ENCODE results near the gene KCNB1.
A peak's percentile ranks its signal among the peaks of the same experiment; 100 is the strongest.
"Not testable (repeated sequence)": the region's sequence is repeated elsewhere in the genome, so short reads cannot be mapped to it uniquely, and the experiment has no call there.

Gene KCNB1

DNA sequence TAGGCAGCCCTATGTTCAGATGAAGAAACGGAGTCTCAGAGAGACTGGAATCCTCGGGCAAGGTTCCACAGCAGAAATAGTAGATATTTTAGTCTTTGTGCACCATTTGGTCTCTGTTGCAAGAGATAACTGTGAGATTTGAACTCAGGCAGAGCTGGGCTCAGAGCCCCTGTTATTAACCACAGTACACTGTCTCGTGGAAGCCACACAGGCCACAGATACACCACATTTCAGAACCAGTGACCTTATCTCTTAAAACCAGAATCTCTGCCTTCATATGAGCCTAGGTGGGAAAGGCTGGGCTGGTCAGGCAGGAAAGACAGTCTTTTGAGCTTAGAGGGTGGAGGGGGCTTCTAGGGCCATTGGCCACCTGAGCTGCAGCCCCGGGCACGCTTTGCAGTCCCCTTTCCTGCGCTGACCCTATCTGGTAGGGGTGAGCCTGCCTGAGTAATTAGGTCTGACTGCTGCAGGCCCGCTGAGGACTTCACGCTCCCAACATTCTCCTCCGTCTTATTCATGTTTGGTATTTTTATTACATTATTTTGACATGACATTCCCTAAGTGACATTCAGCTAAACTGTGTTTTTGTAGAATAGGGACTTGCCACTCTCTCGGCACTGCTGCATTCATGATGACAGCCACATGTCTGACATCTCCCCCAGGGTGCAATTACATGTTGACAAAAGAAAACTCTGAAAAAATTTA is 71.1 kb downstream of the KCNB1 start:
- DNase-seq = no peak

DNA sequence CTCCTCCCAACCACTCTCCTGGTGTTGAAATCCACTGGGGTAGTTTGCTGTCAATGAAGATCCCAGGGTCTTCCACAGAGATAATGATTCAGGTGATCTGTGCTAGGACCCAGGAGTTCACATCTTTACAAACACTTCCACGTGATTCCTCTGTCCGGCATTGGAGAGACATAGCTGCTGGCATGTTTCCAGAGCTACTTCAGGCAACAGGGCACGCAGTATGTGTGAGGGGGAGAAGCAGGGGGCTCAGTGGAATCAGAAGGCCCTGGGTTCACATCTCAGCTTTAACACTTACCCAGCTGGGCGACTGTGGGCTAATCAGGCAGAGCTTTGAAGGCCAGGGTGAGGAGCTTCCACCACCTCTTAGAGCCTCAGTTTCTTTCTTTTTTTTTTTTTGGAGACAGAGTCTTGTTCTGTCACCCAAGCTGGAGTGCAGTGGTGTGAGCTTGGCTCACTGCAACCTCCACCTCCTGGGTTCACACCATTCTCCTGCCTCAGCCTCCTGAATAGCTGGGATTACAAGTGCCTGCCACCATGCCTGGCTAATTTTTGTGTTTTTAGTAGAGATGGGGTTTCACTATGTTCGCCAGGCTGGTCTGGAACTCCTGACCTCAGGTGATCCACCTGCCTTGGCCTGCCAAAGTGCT is 72.4 kb downstream of the KCNB1 start:
- DNase-seq = not testable (repeated sequence)

DNA sequence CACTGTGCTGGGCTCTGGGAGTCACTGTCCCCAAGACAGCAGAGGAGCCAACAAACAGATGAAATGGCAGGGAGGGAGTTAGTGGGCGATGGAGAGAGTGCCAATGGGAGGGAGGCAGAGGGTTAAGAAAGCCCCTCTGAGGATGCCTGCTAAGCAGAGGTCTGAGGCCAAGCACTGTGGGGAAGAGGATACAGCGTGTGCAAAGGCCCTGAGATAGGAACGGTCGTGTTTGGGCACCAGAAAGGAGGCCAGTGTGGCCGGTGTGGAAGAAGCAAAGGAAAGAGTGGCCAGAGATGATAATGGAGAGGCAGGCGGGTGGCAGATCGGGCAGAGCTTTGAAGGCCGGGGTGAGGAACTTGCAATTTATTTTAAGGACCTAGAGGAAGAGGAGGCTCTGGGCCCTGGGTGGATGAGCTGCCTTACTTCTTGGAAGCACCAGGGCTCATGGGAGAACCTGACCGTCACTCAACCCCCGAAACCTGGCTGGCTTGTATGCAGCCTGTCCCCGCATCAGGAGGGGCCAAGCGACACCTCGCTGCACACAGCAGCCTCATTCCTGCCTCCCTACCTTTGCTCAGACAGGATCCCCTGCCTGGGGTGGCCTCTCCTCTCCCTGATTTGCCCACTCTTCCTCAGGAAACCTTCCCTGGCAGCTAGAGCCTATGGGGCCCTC is 73.0 kb downstream of the KCNB1 start:
- DNase-seq = no peak

DNA sequence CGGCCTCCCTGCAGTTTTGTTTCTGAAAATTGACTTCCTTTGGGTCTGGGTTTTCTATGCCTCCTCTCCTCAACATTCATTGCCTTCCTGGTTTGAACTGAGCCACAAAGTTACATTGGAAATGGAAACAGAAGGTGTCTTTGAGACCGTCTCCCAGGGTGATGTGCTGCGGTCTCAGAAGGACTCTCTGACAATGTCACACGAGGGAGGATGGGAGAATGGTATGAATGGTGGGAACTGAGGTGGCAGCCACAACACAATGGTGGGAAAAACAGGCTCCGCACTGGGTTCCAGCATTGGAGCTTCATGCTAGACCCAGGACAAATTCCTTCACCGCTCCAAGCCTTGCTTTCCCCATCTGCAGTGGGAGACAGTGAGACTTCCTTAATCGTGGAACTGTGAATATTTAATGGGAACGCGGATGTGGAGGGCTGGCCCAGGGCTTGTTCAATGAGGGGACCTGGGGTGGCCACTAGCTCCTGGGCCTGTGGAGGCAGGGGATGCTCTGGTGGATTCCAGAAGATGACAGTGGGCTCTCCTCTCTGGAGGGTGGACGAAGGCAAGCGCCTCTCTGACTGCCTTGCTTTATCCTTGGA is 73.9 kb downstream of the KCNB1 start:
- no peak for DNase-seq

DNA sequence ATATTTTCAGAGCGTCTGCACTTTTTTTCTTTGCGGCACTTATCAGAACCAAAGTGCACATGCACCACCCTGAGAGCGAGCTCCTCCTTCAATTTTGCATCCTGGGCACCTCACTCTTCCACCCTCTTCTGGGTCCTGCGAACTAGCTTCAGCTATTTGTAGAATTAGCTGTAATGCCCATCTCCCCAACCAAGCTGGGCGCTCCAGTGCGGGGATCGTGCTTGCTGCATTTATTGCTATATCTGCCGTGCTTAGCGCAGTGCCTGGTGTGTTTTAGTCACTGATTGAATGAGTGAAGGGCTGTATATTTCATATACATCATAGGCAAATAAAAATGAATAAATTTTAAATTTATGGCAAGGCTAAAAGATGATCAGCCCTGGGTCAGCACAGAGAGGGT is 75.8 kb downstream of the KCNB1 start:
- DNase-seq = no peak

DNA sequence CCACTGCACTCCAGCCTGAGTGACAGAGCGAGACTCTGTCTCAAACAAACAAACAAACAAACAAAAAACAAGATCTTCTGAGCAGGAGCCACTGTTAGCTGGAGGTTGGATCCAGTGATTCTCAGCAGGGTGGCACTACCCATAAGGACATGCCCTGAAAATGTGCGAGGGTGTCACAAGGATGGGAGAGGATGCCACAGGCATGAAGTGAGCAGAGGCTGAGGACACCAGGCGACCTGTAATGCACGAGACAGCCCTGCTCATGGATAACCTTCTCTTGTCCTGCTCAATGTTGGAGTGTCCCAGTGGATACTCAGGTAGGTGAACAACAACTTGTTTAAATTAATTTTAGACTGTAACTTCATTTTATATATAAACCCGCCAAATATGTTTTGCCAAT is 76.8 kb downstream of the KCNB1 start:
- DNase-seq = no peak

DNA sequence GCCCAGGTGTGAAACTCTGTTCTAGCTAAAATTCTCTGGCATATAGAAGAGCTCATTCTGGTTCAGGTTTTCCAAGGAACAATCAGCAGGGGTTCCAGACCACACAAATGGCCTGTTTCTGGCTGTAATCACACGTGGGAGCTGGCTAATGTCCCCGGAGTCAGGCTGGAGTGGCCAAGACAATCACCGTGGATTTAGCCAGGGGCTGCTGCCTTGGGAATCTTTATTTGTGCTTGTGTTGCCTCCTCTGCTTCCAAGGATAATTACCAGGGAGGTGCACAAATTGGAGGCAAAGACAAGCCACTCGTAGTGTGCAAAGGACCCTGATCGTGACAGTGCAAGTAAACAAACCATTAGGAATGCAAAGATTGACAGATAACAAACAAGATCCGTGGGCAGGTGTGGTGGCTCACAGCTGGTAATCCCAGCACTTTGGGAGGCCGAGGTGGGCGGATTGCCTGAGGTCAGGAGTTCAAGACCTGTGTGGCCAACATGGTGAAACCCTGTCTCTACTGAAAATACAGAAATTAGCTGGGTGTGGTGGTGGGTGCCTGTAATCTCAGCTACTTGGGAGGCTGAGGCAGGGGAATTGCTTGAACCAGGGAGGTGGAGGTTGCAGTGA is 77.3 kb downstream of the KCNB1 start:
- DNase-seq = no peak

DNA sequence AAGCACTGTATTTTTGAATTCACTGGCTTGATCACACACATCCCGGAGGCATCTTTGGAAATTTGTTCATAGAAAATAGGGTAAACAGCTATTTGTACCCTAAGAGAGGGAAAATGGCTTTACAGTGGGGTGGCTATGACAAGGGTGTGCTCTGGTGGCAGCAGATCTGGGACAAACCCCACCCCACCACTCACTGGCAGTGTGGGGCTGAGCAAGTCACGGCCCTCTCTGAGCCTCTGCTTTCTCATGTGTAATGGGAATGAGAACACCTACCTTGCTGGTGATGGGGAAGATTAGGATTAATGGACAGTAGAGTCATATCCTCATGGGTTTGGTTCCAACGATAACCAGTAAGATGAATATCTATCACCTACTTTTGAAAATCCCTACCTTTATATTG is 78.0 kb downstream of the KCNB1 start:
- no peak for DNase-seq

DNA sequence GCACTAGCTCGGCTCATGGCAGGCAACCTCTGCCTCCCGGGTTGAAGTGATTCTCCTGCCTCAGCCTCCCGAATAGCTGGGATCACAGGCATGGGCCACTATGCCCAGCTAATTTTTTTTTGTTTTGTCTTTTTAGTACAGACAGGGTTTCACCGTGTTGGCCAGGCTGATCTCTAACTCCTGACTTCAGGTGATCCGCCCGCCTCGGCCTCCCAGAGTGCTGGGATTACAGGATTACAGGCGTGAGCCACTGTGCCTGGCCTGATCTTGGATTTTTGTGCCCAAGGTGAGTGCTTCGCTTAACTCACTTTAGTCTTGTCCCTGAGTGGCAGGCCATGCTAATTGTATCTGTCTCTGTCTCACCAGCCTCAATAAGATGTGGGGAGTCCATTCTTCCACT is 78.6 kb downstream of the KCNB1 start:
- DNase-seq = no peak

DNA sequence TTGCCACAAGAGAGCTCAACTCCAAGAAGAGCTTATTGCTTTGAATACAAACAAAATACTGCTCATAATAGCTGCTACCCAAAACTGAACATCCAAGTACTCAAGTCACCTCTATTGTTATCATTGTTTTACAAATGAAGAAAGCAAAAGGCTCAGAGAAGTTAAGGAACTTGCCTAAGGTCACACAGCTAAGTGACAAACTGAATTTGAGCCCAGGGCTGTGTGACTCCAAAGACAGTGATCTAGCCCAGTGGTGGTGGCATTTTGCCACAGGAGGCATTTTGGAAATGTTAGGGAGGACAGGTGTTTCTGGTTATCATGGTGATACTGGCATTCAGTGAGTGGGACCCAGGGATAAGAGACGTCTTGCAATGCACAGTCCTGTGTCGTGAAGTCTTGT is 79.5 kb downstream of the KCNB1 start:
- no peak for DNase-seq

DNA sequence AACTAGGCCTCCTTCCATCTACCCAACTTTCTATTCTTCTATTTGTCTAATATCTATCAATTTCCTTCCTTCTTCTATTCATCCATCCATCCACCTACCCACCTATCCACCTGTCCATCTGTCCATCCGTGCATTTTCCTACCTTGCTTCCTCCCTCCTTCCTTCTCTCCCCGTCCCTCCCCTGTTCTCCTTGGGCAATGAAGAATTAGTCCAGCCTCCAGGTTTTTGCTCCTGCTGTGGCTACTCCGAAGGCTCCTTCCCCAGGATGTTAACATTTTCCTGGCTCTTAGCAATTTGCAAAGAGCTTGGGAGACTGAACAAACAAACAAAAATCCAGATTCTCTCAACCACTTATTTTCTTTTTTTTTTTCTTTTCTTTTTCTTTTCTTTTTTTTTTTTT is 81.6 kb downstream of the KCNB1 start:
- DNase-seq = no peak

DNA sequence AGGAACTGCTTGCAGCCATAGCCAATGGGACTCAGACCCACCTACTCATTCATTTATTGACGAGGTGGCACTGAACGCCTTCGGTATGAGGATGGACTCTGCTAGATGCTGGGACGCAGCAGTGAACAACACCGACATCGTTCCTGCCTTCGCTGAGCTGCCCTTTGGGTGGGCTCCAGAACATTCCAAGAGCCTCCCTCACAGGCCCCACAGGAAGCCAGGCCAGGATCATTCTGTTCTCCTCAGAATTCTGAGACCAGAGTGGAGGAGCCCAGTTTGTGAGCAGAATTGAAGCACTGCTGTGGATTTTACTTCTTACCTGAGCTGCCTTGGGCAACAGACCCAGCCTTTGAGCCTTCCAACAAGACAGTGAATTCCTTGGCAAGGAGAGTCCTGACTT is 82.1 kb downstream of the KCNB1 start:
- DNase-seq = peak in 1 of 56 donors; percentile 8

DNA sequence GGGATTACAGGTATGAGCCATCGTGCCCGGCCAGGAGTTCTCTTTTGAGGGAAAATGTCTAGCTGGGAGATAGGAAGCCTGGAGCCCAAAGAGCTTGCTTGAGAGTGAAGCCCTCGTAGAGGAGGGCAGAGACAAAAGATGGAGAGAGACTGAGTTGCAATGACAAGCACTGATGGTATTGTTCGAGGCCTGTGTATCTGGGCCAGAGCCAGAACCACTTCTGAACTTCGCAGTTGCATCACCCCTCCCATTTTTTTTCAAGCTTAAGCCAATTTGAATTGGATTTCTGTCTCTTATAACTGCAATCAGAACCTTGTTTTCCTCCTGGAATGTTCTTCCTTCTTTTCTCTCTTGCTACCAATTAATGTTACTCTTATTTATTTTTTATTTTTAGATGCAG is 83.1 kb downstream of the KCNB1 start:
- peak in 3 of 56 donors; percentile 3 to 11 (median 8) for DNase-seq

DNA sequence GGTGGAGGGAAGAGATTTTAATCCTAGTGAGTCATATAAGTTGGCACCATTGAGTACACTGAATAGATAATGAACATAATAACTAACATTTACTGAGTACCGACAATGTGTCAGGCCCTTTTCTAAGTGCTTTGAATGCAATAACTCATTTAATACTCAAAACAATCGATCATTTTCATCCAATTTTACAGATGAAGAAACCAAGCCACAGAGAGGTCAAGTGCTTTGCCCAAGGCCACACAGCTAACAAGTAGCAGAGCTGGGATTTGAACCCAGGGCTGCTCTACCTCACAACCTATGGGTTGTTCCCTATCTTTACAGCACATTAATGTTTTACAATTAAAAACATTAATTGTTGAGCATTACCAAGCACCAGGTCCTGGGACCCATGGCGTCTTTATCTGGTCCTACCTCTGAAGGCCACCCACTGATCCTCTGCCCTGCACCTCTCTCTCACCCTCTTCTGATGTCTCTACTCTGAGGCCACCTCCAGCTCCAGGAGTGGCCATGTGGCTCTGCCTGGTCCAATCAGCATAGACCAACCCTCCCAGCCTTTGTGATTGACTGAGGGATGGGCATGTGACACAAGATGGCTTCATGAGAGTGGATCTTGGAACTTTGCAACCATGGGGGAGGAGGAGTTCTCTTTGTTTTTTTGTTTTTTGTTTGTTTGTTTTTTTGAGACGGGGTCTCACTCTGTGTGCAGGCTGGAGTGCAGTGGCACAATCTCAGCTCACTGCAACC is 83.9 kb downstream of the KCNB1 start:
- no peak for DNase-seq

DNA sequence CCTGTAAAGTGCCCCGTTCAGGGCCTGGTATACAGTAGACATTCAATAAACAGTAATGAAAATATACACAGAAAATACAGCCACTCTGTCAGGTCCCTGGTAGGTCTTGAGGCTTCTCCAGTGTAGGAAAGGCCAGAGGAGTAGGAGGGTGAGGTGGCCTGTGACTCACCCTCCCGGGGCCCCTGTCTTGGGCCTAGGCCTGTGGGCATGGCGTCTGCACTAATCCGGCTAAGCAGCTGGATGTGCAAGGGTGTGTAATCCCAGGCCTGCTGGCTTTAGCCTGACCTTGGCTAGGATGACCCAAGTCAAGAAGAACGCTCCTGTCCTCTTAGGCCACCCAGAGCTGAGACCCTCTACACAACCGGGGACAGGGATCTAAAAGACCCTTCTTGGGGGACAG is 84.9 kb downstream of the KCNB1 start:
- no peak for DNase-seq

DNA sequence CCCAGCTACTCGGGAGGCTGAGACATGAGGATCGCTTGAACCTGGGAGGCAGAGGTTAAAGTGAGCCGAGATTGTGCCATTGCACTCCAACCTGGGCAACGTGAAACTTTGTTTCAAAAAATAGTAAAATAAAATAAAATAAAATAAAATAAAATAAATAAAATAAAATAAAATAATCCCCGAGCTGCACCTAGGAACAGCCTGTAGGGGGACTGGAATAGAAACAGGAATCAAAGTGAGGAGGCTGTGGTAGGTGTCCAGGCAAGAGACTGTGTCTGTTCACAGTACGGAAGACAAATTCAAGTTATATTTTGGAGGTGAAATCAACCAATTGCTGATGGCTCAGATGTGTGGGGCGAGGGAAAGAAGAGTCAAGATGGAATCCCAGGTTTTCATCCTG is 86.2 kb downstream of the KCNB1 start:
- no peak for DNase-seq

DNA sequence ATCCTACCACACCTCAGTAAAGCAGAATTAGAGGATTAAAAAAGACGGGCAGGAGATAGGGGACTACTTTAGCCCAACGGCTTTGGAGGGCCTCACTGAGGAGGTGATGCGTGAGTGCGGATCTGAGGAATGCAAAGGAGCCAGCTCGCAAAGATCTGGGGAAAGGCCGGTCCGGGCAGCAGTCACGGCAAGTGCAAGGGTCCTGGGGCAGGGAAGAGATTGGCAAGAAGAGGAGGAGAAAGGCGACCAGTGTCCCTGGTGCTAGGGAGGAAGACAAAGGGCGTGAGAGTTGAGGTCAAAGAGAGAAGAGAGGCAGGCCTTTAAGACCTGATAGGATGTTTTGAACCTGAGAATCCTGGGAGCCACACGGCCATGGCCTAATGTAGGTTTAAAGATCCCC is 86.8 kb downstream of the KCNB1 start:
- DNase-seq = no peak

DNA sequence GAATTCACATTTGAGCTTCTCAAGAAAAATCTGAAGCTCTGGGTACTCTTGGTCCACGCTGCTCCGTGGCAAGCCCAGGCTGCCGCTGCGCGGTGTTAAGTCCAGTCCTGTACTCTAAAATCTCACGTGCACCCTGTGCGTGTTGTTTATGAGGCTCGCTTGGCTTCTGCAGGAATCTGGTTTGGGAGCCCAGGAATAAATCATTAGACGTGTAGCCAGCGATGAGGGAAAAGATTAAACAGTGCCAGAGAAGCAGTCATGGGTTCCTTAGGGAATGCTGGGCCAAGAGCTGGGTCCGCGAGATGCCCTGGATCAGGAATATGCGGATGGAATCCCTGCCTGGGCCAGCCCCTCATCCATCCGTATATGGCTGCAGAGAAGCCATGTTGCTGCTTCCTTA is 87.3 kb downstream of the KCNB1 start:
- DNase-seq = no peak

DNA sequence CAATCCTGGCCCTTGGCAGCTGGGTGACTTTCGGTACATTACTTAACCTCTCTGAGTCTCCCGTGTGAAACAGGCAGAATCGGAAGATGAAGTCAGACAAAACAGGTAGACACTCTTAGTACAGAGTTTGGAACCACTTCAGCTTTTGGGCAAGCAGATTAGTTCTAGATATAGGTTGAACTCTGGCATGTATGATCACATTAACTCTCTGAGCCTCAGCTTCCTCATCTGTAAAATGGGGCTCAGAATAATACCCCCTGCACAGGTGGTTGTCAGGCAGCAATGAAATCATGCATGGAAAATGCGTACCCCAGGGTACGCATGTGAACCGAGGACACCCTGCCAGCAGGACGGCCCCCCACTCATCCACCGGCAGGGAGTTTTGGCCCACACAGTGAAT is 87.7 kb downstream of the KCNB1 start:
- no peak for DNase-seq

DNA sequence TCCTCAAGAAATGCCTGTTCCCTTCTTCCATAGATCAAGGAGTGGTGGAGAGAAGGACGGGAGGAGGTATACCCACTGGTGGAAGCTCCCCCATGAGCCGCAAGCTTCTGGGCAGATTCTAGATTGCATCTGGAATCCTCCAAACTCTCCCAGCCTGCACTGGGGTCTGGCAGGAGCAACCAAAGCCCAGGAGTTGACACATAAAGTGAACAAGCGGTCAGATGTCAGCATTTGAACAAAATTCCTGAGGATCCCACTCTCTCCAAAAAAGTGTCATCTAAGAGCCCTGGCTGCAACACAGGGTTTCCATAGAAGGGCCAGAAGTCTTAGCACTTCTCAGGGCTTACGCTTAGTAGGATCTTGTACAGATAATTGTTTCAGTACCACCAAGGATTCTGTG is 88.2 kb downstream of the KCNB1 start:
- no peak for DNase-seq

DNA sequence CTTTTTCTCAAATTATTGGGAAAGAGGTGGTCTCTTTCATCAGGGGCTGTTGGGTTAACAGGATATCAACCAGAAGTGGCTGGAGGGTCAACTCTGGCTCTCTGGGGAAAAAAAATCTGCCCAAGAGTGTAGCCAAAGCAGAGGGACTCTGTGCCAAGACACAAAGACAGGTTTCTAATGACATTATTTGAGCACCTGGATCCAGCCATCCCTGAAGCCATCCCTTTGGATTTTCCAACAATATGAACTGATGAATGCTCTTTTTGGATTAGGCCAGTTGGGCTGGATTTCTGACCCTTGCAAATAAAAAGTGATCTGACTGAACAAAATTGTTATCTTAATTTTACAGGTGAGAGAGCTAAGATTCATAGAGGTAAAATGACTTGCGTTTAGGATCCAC is 88.7 kb downstream of the KCNB1 start:
- no peak for DNase-seq

All from amygdala (tissue), 56 donors.